GM19324 (cell line): ENCODE results near the gene BEX4.
"Not testable (repeated sequence)": the region's sequence is repeated elsewhere in the genome, so short reads cannot be mapped to it uniquely, and the experiment has no call there.

Source experiments
- ATAC-seq: cut with Tn5 transposase; IDR thresholded peaks from one replicate; pipeline ENCODE4 v1.9.1; 2021; ENCODE audit warnings: mild to moderate bottlenecking, moderate library complexity; ENCODE audit not compliant: unreplicated experiment, low FRiP score

BEX4 gene

GRCh38 chrX:103235608-103236007 is 20.7 kb downstream of the BEX4 start:
- ATAC-seq = not testable (repeated sequence)

- ATAC-seq = no peak
Observed at GRCh38 chrX:103236296-103236695, 21.4 kb downstream of the BEX4 start.

- ATAC-seq = no peak
Observed at GRCh38 chrX:103240155-103240554, 25.2 kb downstream of the BEX4 start.

GRCh38 chrX:103248553-103248952 is 33.6 kb downstream of the BEX4 start:
- no peak for ATAC-seq

GRCh38 chrX:103249805-103250204 is 34.9 kb downstream of the BEX4 start:
- ATAC-seq = no peak

GRCh38 chrX:103250977-103251376 is 36.1 kb downstream of the BEX4 start:
- ATAC-seq = no peak

GRCh38 chrX:103253608-103254007 is 38.7 kb downstream of the BEX4 start:
- ATAC-seq = no peak

- no peak for ATAC-seq
Observed at GRCh38 chrX:103254171-103254824, 39.4 kb downstream of the BEX4 start.

GRCh38 chrX:103254921-103255493 is 40.1 kb downstream of the BEX4 start, which contains the start of gene TCEAL8:
TSS of gene TCEAL8 (minus strand) at chrX:103255155. CDS start at chrX:103253979, 1,176 bp downstream.
- ATAC-seq = peak; percentile 94

GRCh38 chrX:103256651-103257050 is 41.7 kb downstream of the BEX4 start:
- ATAC-seq = no peak

GRCh38 chrX:103258275-103258674 is 43.4 kb downstream of the BEX4 start:
- no peak for ATAC-seq
